GM19351 (cell line): ENCODE measurements around the gene RHBDF2.

ENCODE experiments used
- ATAC-seq: cut with Tn5 transposase; IDR thresholded peaks from one replicate; pipeline ENCODE4 v1.9.1; 2021; ENCODE audit warnings: mild to moderate bottlenecking, moderate library complexity; ENCODE audit not compliant: unreplicated experiment

RHBDF2 gene

DNA sequence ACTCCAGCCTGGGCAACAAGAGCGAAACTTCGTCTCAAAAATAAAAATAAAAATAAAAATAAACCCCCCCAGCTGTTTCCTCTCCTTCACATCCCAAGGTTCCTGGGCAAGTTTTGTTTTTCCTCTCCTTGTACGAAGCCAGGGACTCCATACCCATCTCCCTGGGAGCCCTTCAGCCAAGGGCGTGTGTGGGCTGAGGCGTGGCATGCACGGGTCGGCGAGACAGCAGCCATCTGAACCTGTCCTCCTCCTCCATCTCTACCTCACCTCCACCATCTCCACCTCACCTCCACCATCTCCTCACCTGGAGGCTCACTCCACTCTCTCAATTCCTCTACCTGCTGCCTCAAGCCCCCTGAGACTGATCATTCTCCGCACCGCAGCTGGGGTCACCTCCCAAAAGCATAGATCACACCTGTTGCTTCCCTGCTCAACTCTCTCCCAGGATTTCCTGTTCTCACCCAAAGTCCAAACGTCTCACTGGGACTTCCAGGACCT lies 16.9 kb downstream of the RHBDF2 start:
- no peak for ATAC-seq

DNA sequence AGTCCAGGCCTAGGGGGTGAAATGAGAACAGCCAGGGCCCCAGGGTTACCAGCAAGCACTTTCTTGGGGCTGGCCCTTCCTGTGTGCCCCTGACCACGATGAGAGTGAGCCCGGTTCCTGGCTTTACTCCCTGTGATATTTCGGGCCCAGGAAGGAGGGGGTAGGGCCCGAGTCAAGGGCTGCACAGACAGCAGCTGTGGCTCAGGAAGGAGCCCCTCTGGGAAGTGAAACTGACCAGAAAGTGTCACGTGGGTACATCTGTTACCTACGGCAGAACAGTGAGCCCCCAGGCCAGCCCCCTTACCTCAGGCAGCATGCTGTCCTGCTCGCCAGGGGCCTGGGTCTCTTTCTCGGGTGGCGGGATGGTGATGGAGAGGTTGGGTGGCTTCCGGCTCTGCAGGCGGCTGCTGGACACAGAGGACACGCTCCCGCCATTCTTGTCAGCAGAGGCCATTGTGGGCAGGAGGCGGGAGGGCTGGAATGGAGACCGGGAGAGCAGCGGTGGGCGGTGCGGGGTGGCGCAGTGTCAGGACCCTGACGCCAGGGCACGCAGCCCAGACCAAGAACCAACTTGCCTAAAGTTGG lies 20.1 kb downstream of the RHBDF2 start:
- peak; percentile 58 for ATAC-seq

DNA sequence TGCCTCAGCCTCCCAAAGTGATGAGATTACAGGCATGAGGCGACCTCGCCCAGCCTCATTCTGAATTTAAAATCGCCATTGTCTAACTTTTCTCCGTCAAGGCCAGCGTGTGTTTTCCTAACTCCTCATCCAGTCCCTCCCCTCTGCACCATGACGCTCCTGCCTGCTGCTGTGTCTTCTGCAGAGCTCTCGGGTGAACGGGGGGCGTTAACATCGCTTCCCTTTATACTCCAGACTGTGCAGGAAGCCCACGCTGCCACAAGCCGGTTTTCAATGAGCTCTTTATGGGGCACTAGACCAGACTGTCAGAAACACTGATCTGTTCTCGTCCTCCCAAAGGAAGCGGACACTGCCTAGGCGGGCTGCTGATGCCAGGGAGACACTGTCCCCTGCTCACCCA lies 20.6 kb downstream of the RHBDF2 start:
- ATAC-seq = peak; percentile 21

DNA sequence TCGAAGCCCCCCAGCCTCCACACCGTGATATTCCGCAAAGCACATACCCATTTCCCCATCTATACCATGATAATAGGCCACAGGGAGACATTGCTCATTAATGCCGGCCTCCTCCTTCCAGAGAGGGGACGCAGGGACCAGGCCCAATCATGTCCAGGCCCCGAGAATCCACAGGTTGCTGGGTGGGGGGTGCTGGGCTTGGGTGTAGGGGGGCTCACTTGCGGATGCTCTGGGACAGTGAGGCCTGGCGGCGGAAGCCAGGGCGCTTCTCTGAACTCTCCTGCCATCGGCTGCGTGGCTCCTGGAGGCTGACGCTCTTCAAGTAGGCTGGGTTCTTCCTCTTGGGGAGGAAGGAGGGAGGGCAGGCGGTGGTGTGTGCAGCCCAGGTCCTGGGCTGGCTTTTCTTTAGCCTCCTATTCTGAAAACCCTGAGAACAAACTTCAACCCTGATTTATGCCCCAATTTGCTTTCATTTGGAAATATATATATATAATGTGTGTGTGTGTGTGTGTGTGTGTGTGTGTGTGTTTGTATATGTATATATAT lies 21.6 kb downstream of the RHBDF2 start:
- ATAC-seq = no peak

DNA sequence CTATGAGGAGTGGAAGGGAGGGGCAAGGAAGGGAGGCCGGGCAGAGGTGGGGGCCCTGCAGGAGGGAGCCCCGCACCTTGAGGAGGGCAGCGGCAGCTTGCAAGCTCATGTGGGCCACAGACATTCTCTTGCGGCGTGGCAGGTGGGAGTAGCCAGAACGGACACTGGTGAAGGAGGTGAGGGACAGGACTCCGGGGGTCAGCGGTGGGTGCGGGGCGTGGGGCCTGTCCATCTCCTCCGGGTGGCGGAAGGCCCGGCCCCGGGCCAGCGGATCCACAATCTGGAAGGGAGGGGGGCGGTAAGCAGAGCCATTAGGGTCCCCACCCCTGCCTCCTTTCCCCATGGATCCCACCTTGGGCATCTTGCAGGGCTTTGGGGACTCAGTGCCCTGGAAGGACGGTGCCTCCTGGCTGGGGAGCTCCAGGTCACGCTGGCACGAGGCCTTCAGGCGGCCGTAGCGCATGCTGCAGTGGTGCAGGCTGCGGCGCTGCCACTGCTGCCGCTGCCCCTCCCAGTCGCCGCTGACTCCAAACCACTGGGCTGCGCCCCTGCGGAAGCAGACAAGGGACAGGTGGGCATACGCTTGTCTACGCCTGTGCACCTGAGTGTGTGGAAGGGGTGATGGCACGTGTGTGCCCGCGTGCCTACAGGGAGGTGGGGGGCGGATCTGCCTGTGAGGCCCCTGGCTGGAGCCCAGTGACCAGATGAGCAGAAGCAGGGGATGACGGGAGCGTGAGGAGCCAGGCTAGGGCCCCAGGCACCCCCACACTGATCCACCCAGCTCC lies 22.3 kb downstream of the RHBDF2 start:
- no peak for ATAC-seq

DNA sequence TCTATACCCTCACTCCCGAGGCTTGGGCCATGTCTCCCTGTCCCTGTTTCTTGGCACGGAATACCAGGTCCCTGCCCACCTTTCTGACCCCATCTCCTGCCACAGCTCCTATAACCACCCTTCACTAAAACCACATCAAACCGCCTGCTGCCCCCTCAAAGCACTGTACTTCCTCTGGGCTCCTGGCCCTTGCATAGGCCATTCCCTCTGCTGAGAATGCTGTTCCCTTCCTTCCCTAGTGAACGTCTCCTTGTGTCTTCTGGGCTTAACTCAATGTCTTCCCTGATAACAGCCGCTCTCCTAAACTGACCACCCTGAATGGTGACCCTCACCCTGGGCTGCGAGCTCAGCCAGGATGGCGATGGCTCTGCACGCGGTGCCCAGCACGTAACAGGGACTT lies 23.1 kb downstream of the RHBDF2 start:
- ATAC-seq = no peak

DNA sequence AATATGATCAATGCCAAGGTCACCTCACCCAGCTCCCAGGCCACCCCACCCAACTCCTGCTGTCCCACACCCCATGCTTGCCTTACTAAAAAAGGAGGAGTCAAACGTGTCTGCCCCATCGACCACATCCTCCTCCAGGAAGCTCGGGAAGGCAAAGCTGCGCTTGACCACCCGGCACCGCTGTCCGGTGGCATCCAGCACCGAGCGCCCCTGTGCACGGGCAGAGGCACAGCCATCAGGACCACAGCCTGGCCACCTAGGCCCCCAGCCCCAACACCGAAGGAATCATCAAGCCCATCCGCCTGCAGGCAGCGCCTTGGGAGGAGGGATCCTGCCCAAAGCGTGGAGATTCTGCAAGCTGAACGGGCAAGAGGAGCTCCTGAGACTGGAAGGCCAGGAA lies 23.6 kb downstream of the RHBDF2 start:
- ATAC-seq = no peak

DNA sequence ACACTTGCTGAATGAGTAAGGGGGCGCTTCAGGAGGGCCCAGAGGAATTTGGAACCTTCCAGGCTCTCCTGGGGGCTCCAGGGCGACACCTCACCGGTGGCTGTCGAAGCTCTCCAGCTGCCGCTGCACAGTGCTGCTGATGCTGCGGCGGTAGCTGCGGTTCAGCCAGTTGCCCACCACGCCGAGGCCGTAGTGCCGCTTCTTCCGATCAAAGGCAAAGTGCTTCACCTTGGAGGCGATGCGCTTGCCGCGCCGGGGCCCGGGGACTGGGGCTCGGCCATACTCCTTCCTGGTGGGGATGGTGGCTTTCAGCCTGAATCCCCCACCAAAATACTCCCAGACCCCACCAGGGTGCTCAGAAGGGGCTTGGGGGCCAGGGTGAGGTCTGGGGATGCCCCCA lies 24.5 kb downstream of the RHBDF2 start:
- ATAC-seq = no peak

DNA sequence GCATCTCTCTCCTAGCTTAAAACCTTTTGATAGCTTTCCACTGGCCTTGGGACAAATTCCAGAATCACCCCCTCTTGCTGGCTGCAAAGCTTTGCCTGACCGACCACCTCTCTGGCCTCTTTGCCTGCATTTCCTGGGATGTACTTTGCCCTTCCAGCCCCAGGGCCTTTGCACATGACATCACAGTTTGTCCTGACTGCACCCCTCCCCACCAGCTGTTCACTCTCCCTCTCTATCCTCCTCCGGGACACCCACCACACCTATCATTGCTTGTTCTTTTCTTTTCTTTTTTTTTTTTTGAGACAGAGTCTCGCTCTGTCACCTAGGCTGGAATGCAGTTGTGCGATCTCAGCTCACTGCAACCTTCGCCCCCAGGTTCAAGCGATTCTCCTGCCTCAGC lies 25.9 kb downstream of the RHBDF2 start:
- no peak for ATAC-seq

DNA sequence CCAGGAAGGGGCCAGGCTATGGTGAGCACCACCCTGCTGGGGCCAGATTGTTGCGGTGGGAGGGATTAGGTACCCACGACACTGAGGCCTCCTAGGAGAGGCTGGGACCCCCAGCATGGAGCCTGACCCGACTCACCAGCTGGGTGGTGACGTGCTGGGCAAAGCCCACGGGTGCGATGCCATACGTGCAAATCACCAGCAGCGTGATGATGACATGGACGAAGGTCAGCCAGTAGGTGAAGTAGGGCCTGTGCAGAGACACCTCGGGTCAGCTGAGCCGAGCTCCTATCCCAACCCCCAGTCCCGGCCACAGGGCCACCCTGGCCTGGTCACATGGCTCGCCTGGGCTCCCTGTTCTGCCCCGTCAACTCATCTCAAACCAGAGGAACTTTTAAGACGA lies 26.3 kb downstream of the RHBDF2 start:
- ATAC-seq = no peak

DNA sequence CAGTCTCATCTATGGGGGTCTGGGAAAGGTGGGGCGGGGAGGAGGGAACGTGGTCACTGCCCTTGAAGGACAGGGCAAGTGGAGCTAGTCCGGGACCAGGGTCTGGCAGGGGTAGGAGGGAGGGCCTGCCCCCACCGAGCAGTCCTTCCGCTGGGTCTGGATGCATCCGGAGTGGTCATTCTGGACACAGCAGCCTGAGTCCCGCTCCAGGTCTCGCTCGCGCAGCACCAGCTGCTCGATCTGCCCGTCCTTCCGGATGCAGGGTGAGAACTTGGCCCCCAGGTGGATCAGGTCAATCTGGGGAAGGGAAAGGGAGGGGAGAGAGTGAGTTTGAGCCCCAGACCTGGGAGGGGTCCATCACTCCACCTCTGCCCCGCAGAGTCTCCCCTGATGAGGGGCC lies 27.0 kb downstream of the RHBDF2 start:
- ATAC-seq = no peak

DNA sequence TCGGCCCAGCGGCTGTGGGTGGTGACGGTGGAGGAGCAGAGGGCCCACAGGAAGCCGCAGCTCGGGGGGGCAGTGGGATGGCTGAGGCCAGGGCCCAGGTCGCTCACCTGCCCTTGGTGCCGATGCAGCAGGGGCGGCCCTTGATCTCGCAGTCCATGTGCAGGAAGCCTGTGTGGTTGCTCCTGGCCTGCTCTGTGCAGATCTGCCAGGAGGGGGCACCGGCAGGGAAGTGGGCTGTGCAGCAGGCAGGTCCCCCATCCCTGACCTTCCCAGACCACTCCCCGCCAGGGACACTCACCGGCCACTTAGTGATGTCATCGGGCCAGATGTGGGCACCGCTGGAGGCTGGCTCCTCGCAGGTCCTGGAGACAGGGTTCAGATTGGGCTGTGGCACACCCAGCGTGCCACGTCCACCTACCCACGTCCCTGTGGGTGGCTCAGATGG lies 27.7 kb downstream of the RHBDF2 start:
- ATAC-seq = no peak

DNA sequence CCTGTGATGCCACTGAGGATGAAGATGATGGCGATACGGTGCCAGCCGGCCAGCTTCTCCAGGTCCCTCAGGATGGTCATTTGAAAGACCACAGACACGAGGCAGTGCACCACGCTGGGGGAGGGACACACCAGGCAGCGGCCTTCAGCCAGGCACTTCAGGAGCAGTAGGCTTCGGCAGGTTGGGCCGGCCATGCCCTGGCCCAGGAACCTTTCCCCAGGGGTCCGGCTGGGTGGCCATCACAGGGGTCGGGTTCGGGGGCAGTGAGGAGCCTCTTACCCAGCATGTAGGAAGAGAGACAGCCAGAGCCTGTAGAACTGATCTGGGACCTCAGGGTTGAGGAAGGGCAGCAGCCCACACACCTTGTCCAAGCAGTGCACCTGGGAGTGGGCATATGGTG lies 28.5 kb downstream of the RHBDF2 start:
- ATAC-seq = no peak

DNA sequence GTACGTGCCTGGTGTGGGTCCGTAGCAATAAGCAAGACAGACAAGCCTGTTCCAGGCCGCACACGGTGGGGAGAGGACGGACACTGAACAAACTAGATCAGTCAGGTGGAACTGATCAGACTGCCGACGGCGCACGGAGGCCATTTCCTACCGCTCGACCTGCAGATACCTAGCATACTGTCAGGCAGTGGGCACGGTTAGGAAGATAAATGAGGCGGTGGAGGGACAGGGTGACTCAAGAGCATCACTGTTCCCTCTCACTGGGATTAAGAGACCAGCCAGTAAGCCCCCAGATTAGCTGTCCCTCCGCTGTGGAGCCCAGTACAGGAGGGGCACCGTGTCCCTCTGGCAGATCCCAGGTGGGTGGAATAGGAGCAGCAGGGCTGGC lies 29.0 kb downstream of the RHBDF2 start:
- no peak for ATAC-seq

DNA sequence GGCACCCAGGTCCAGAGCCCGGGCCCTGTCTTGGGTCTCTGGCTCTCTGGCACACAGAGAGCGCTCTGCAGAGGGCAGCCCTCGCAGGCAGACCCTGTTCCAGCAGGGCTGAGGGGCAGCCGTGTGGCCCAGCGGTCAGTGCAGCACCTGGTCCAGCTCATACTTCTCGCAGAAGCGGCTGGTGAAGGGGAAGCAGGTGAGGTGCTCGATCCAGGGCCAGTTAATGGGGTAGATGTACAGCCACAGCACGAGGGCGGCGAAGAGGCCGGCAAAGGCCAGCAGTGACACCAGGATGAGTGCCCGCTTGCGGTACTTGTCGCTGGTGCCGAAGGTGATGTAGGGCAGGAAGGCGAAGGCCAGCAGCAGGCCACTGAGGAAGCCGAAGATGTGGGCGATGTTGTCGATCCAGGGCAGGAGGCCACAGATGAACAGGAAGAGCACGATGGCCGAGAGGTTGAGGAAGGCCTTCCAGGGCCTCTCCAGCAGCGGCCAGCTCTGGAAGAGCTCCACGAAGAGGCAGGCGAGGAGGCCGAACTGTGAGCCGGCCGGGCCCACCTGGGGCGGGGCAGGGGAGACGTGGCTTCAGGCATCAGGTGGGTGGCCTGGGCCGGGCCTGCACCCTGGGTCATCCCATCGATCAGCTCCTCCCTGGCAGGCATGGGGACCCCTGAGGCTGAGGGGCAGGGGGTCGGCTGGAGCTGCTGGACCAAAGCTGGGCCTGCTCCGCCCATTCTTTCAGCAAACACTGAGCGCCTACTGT lies 29.5 kb downstream of the RHBDF2 start:
- no peak for ATAC-seq

DNA sequence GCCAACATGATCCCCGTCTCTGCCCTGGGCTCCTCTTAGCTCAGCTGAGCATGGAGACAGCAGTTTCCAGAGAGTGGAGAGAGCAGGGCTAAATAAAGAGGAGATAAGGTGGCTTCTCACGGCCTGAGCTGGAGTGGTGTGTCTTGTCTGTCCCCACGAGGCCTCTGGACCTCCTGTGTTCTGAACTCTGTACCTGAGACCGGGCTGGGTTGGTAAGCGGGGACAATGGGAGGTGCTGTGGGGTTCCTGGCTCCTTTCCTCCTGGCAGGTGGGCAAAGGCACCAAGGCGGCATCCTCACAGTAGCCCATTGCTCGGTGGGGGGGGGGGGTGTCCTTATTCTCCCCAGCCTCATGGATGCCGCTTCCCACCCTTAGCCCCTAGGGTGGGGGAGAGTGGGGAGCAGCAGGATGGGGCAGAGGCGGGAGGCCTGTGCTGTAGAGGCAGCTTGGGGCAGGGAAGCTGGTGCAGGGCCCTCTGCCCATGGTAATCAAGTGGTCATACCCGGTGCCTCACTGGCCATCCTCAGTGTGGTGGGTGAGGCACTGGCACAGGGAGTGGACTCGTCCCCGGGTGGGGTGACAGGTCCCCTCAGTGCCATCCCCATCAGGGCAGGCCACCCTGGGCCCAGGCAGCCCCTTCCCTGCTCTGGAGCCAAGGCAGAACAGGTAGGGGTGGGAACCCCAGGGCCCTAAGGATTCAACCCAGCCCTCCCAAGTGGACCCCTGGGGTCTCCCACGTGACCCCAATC lies 31.1 kb downstream of the RHBDF2 start:
- no peak for ATAC-seq

DNA sequence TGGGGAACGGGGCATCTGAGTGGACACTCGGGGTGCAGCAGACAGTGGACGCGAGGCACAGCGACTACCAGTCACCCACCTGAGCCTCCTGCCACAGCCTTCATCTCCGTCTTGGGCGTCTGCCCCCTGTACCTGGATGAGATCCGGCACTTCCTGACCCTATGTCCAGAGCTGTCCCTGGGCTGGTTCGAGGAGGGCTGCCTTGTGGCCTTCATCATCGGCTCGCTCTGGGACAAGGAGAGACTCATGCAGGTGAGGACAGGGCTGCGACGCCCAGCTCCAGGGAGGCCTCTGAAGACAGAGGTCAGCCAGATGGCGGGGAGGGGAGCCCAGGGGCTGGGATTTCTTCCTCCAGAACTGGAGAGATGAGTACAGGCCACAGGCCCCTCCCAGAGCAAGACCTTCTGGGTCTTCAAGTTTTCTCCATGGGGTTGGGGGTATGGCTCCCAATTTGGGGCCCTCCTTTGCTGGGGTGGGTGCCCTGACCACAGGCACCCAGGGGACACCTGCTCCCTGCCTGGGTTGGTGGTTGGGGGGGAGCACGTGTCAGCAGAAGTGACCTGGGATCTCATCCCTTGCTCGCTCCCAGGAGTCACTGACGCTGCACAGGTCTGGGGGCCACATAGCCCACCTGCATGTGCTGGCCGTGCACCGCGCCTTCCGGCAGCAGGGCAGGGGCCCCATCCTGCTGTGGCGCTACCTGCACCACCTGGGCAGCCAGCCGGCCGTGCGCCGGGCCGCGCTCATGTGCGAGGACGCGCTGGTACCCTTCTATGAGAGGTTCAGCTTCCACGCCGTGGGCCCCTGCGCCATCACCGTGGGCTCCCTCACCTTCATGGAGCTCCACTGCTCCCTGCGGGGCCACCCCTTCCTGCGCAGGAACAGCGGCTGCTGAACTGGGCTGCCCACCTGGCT lies 31.9 kb downstream of the RHBDF2 start:
- no peak for ATAC-seq

DNA sequence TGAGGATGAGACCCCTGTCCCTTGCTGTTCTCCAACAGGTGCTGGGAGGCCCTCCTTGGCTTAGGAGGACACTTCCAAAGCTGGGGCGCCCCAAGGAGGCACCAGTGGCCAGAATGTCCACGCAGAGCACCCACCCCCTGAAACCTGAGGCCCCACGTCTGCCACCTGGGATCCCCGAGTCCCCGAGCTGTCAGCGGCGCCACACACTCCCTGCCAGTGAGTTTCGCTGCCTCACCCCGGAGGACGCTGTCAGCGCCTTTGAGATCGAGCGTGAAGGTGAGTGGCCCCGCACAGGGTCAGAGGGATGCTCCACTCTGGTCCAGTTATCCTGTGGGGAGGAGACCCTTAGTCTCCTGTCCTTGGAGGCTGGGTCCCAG lies 32.6 kb downstream of the RHBDF2 start:
- no peak for ATAC-seq

DNA sequence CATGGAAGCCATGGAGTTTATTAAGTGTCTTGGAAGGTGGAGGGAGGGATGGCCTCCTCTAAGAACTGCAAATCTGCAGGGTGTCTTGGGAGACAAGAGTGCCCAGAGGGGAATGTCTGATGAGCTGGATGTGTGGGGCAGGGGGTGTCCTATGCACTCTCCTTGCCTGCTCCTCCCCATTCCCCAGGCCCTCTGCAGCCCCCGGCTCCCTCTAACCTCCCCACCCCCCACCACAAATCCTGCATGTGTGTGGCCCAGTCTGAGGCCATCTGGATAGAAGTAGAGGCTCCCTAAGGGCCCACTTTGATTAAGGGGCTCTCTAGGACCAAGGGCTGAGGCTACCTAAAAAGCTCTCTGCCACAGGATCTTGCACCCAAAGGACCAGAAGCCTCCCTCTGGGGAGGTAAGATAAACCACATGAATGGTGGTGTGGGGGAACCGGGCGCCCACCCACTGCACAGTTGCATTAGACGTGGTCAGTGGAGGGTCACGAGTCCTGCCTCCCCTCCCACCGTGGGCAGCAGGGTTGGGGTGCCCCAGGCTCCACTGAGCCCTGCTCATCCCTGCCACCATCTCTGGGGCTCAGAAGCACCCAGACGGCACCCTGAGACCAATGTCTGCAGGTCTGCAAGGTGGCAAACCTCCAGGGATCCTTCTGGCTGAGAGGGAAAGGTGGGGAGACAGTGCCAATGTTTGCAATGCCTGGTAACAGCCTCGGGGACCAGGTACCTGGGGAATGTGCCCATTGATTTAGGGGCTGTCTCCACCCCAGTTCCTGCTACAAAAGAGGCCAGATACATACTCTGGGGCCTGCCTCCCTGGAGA lies 33.2 kb downstream of the RHBDF2 start:
- ATAC-seq = no peak
